Measurements from ENCODE around the gene CYSRT1. TPM values are rescaled to one million over a fixed set of nuclear protein-coding genes. Genes with fewer than 3 reads are reported as not detected.
"Not testable (repeated sequence)": the region's sequence is repeated elsewhere in the genome, so short reads cannot be mapped to it uniquely, and the experiment has no call there.

CYSRT1 gene
- polyA plus RNA-seq, 3 donors: 8.5 to 13.9 (median 12.8) TPM

DNA sequence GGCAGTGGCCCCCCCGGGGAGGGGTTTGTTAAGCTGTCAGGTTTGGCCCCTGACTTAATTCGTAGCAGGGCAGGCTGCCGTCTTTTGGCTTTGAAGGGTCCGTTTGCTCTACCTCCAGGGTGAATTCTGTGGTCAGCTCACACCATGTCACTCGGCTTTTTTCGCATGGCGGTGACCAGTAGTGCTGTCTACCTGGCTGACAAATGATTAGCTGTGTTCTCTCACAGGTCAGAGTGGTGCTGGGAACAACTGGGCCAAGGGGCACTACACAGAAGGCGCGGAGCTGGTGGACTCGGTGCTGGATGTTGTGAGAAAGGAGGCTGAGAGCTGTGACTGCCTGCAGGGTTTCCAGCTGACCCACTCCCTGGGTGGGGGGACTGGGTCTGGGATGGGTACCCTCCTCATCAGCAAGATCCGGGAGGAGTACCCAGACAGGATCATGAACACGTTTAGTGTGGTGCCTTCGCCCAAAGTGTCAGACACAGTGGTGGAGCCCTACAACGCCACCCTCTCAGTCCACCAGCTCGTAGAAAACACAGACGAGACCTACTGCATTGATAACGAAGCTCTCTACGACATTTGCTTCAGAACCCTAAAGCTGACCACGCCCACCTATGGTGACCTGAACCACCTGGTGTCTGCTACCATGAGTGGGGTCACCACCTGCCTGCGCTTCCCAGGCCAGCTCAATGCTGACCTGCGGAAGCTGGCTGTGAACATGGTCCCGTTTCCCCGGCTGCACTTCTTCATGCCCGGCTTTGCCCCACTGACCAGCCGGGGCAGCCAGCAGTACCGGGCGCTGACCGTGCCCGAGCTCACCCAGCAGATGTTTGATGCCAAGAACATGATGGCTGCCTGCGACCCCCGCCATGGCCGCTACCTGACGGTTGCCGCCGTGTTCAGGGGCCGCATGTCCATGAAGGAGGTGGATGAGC is 17.6 kb downstream of the CYSRT1 start:
- no peak for DNase-seq (ENCODE audit: extremely low read depth in 1 of 11, low read depth in 9 of 11, low spot score in 4 of 11)

DNA sequence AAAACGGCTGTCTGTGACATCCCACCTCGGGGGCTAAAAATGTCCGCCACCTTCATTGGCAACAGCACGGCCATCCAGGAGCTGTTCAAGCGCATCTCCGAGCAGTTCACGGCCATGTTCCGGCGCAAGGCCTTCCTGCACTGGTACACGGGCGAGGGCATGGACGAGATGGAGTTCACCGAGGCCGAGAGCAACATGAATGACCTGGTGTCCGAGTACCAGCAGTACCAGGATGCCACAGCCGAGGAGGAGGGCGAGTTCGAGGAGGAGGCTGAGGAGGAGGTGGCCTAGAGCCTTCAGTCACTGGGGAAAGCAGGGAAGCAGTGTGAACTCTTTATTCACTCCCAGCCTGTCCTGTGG is 18.3 kb downstream of the CYSRT1 start:
- DNase-seq (ENCODE audit: extremely low read depth in 1 of 11, low read depth in 9 of 11, low spot score in 4 of 11): not testable (repeated sequence)

- DNase-seq (ENCODE audit: extremely low read depth in 1 of 11, low read depth in 9 of 11, low spot score in 4 of 11): no peak
Measured at GRCh38 chr9:137243626-137244485, 18.9 kb downstream of the CYSRT1 start.

GRCh38 chr9:137244486-137245449 is 19.8 kb downstream of the CYSRT1 start:
- DNase-seq (ENCODE audit: extremely low read depth in 1 of 11, low read depth in 9 of 11, low spot score in 4 of 11): no peak

DNA sequence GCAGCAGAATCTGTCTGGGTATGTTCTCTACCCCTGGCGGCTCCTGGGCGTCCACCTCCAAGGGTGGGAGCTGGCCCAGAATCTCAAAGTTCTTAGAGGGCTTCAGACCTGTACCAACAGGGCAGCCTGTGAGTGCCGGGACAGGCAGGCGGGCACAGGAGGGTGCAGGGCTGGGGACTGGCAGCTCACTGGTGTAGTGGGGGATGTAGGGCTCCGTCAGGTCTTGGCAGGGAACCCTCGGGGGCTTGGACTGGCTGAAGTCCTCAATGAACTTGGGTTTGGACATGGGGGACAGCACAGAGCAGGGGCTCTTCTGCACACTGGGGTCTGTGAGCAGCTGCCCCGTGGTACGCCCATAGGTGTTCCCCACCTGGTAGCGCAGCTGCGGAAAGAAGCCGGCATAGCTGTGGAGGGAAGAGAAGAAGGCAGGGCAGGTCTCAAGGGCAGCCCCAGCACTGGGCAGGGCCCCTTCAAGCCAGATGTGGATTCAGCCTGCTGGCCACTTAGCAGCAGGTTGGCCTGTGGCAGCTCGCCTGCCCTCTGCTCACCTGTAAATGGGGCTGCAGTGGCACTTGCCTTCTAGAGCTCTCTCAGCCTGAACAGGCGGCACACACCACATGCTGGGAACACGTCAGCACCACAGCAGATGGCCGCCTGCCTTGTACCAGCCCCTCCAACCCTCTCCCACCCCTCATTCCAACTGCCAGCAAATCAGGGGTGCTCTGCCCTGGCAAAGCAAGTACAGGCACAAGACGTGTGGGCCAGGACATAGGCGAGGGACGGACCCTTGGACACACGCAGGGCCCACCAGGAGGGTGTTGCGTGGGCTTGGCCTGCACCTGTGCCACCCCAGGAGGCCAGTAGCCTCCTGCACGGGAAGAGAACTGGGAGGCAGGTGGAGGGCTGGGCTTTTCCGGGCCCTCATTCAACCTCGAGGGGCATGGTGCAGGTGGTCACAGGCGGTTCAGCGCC is 20.8 kb downstream of the CYSRT1 start:
- DNase-seq (ENCODE audit: extremely low read depth in 1 of 11, low read depth in 9 of 11, low spot score in 4 of 11): no peak

DNA sequence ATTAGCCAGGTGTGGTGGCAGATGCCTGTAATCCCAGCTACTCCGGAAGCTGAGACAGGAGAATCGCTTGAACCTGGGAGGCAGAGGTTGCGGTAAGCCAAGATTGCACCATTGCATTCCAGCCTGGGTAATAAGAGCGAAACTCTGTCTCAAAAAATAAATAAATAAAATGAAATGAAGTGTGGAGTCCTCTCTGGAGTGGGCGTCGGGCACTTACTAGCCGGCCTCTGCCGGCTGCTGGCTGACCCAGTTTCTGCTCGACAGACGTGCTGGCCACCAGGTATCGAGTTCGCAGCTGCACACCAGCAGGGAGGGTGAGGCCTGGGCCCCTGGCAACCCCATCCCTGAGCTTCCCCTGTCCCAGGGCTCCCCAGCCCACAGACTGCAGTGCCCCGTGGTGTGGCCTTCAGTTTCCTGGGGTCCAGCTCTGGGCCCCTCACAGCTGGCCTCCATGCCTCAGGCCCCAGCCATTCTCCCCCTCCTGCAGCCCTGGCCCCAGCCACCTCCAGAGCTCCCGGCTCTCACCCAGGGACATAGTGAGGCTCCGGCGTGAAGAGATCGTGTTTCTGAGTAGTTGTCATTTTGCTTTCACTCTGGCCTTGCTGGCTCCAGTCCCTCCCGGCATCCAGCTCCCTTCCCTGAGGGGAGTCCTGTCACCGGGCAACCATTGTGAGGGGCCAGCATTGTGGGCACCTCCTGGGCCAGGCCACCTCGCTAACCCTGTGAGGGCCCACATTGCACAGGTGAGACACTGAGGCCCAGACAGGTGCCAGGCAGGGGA is 22.4 kb downstream of the CYSRT1 start:
- no peak for DNase-seq (ENCODE audit: extremely low read depth in 1 of 11, low read depth in 9 of 11, low spot score in 4 of 11)

- DNase-seq (ENCODE audit: extremely low read depth in 1 of 11, low read depth in 9 of 11, low spot score in 4 of 11): no peak
Measured at GRCh38 chr9:137247916-137248175, 22.9 kb downstream of the CYSRT1 start.

- no peak for DNase-seq (ENCODE audit: extremely low read depth in 1 of 11, low read depth in 9 of 11, low spot score in 4 of 11)
Measured at GRCh38 chr9:137250329-137251193, 25.6 kb downstream of the CYSRT1 start.

DNA sequence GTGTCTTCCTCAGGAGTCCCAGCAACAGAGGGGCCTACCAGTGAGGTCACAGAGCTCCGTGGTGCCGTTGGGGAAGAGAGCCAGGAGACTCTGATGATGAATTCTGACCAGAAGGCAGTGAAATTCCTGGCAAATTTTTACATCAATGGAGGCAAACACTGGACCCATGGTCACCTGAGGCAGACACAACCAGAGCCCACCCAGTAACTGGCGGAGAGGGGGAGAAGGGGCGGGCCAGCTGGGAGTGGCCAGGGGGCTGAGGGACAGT is 26.2 kb downstream of the CYSRT1 start, which contains the start of gene STPG3:
Gene STPG3 (plus strand): TSS at position 93 of the 268 bp plus-strand sequence. CDS start 1 bp downstream, at position 94.
- no peak for DNase-seq (ENCODE audit: extremely low read depth in 1 of 11, low read depth in 9 of 11, low spot score in 4 of 11)

- no peak for DNase-seq (ENCODE audit: extremely low read depth in 1 of 11, low read depth in 9 of 11, low spot score in 4 of 11)
Measured at GRCh38 chr9:137251490-137252268, 26.7 kb downstream of the CYSRT1 start.

- no peak for DNase-seq (ENCODE audit: extremely low read depth in 1 of 11, low read depth in 9 of 11, low spot score in 4 of 11)
Measured at GRCh38 chr9:137252555-137253506, 27.9 kb downstream of the CYSRT1 start.

- DNase-seq (ENCODE audit: extremely low read depth in 1 of 11, low read depth in 9 of 11, low spot score in 4 of 11): no peak
Measured at GRCh38 chr9:137253717-137254623, 29.0 kb downstream of the CYSRT1 start.

DNA sequence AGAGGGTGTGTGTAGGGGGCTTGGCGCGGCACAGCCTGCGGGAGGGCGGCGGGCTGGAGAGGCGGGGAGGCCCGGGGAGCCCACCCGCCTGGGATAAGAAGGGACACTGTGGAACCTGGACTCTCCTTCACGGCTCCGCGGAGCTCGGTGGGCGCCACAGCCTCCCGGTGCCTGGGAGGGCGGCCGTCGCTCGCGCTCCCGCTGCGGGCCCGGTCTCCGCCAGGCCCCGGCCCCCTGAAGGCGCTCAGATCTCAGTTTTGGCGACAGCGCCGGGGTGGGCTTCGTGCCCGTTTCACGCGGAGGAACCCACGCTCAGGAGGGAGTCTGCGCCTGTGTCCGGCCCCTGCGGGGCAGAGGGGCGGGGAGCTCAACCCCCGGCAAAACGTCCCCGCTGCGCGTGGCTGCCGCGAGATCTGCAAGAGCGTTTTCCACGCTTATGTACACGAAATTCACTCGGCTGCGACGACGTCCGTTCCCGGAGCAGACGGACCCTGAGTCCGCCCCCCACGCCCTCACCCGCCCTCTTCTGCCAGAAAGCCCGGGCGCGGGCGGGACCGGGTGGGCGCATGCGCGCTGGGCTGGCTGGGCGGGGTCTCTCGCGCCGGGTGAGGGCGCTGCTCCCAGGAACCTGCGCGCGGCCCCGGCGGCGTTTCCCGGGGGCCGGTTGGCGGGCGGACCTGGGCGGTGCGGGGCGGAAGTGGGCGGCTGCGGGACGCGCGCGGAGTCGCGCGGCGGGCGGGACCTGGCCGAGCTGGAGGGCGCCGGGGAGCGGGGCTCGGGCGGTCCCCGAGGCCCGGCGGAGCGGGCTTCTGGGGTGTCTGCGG is 29.9 kb downstream of the CYSRT1 start, which contains the start of gene NELFB:
Gene NELFB (plus strand): TSS at position 704 of the 824 bp plus-strand sequence.
- peak in 10 of 11 donors; percentile 72 to 91 (median 86) for DNase-seq (ENCODE audit: extremely low read depth in 1 of 11, low read depth in 9 of 11, low spot score in 4 of 11)
